ENCODE results near the gene CEP57. TPM values are rescaled to one million over a fixed set of nuclear protein-coding genes. Genes with fewer than 3 reads are reported as not detected.
"Not testable (repeated sequence)": the region's sequence is repeated elsewhere in the genome, so short reads cannot be mapped to it uniquely, and the experiment has no call there.

The CEP57 gene
- total and polyA plus RNA-seq, 2 of the 13 experiments (the other 11 are each of a cell fraction or from before 2014, with no cell fraction given): 34.3 to 59.4 TPM

GRCh38 chr11:95853862-95854261 lies 63.6 kb downstream of the CEP57 start (continued):
- TF ChIP-seq MYPOP (CRISPR knock-in tag; IDR thresholded peaks at IDR 0.05): no peak

GRCh38 chr11:95854362-95854761 lies 64.1 kb downstream of the CEP57 start:
- intact Hi-C loops (cut with micrococcal nuclease; ENCODE audit: unreplicated experiment); H3K4me3 ChIP-seq (replicated peaks in 1 of 3; ENCODE audit: insufficient read depth in 1 of 3, low read depth in 2 of 3, low read length in 3 of 3); H2AFZ ChIP-seq (ENCODE audit: low read length); FAIRE-seq; in situ Hi-C loops (cut with HindIII; ENCODE audit: extremely low pct_ligation_motif_present, low pct_unique_long_range_greater_than_20kb); H3K4me1 ChIP-seq (ENCODE audit: insufficient read depth, low read length); H3K27me3 ChIP-seq (ENCODE audit: control insufficient read depth in 1 of 2, insufficient read depth in 2 of 2, low read length in 2 of 2); H4K20me1 ChIP-seq (ENCODE audit: insufficient read depth, low read length); DNase-seq (ENCODE audit: low spot score); CTCF ChIA-PET (ENCODE audit: low intra/inter-chr PET ratio, low total read pairs); ATAC-seq; H3K9me3 ChIP-seq (ENCODE audit: low read length); BruUV-seq (replicated peaks); H3K4me2 ChIP-seq (ENCODE audit: low read depth, low read length); H3K27ac ChIP-seq (ENCODE audit: extremely low read length, insufficient read depth, low read length); POLR2A ChIA-PET; H3K9ac ChIP-seq (ENCODE audit: insufficient read depth, low read depth, low read length); H3K79me2 ChIP-seq (ENCODE audit: insufficient read depth, low read length): not testable (repeated sequence)
- peaks cover 0 to 19% of the 10 kb centered on the region in 2 experiments; a peak in 2 of 5 replicates for H3K36me3 ChIP-seq (replicated peaks in 1 of 2; ENCODE audit: control insufficient read depth in 1 of 2, insufficient read depth in 2 of 2, low read length in 2 of 2)
- 90% methylated on average over 5 of the region's 5 CpGs for WGBS (ENCODE audit: low lambda C conversion rate)

- H3K36me3 ChIP-seq (replicated peaks in 1 of 2; ENCODE audit: control insufficient read depth in 1 of 2, insufficient read depth in 2 of 2, low read length in 2 of 2): peaks cover 5 to 29% of the 10 kb centered on the region in 2 experiments; a peak in 3 of 5 replicates
- DNase-seq (ENCODE audit: low spot score); H2AFZ ChIP-seq (ENCODE audit: low read length); H3K9ac ChIP-seq (ENCODE audit: insufficient read depth, low read depth, low read length); H3K79me2 ChIP-seq (ENCODE audit: insufficient read depth, low read length); ATAC-seq; H3K4me3 ChIP-seq (replicated peaks in 1 of 3; ENCODE audit: insufficient read depth in 1 of 3, low read depth in 2 of 3, low read length in 3 of 3); H3K27me3 ChIP-seq (ENCODE audit: control insufficient read depth in 1 of 2, insufficient read depth in 2 of 2, low read length in 2 of 2); POLR2A ChIA-PET; BruUV-seq (replicated peaks); FAIRE-seq; H3K4me2 ChIP-seq (ENCODE audit: low read depth, low read length); intact Hi-C loops (cut with micrococcal nuclease; ENCODE audit: unreplicated experiment); H3K27ac ChIP-seq (ENCODE audit: extremely low read length, insufficient read depth, low read length); H4K20me1 ChIP-seq (ENCODE audit: insufficient read depth, low read length); H3K9me3 ChIP-seq (ENCODE audit: low read length); in situ Hi-C loops (cut with HindIII; ENCODE audit: extremely low pct_ligation_motif_present, low pct_unique_long_range_greater_than_20kb); H3K4me1 ChIP-seq (ENCODE audit: insufficient read depth, low read length); CTCF ChIA-PET (ENCODE audit: low intra/inter-chr PET ratio, low total read pairs): not testable (repeated sequence)
- 97% methylated on average over 4 of the region's 4 CpGs for WGBS (ENCODE audit: low lambda C conversion rate)
These were observed 69.7 kb downstream of the CEP57 start for GRCh38 chr11:95860024-95860423.
